NCI-H1417 treated with DMSO at 0.1 percent for 48 hours (cell line): ENCODE results near the gene FBXL22.

Source experiments
- DNase-seq: peaks from one replicate; lab custom pipeline; 2025; lab: John Stamatoyannopoulos, UW

Gene FBXL22, protein sequence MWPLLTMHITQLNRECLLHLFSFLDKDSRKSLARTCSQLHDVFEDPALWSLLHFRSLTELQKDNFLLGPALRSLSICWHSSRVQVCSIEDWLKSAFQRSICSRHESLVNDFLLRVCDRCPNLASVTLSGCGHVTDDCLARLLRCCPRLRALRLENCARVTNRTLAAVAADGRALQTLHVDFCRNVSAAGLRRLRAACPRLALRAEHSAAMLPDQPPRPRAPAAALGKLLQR

DNA sequence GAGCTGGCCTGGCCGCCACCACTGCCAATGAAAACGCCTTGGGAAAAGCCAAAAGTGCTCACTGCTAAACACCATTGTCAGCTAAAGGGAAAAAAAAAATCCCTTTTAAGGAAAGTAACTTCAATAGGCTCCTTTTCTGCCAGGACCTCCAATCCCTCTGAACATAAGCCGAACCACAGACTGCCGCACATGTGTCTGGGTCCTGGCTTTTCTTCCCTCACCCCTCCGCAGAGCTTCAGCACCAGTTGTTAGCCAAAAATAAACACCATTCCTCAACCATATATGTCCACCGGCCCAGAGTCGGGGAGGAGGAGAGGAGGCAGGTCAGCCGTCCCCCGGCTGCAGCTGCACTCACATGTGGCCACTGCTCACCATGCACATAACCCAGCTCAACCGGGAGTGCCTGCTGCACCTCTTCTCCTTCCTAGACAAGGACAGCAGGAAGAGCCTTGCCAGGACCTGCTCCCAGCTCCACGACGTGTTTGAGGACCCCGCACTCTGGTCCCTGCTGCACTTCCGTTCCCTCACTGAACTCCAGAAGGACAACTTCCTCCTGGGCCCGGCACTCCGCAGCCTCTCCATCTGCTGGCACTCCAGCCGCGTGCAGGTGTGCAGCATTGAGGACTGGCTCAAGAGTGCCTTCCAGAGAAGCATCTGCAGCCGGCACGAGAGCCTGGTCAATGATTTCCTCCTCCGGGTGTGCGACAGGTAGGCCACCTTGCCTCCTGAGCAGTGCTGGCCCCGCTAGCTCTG is at the start of gene FBXL22:
FBXL22 (plus strand) TSS at position 350 of the 753 bp plus-strand sequence; CDS start at position 356, 6 bp downstream.
- no peak for DNase-seq

DNA sequence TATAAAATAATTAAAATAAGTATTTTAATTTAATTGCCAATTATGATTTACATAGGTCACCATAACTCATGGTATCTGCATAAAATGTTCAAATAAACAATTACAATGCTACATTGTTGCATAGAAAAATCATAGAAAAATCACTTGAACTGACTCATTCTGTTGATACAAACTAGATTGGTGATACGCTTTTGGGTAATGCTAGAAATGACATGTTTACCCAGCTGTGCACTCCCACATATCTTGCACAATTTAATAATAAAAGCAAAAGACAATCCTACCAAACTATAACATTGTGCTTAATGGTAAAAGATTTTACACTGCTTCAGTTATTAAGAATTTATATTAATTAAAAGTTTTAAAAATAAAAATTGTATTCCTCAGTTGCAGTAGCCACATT is 45.8 kb upstream of the FBXL22 start:
- DNase-seq, result no peak

DNA sequence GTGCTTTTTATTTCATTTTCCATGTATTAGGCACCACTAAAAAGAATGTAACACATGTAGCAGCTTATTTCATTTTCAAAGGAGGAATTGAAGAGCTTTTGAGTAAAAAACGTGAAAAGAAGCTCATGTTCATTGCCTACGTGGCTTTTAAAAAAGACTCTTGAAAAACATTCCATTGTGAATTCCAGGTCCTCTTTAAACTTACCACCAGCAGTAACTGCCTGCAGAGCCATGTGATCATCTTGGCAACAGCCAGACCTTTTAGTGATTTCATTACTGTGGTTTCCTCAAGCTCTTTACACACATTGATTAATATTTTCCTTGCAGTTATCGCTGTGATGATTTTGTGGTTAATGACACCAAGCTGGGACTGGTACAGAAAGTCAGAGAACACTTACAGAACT is 43.8 kb upstream of the FBXL22 start:
- no peak for DNase-seq

DNA sequence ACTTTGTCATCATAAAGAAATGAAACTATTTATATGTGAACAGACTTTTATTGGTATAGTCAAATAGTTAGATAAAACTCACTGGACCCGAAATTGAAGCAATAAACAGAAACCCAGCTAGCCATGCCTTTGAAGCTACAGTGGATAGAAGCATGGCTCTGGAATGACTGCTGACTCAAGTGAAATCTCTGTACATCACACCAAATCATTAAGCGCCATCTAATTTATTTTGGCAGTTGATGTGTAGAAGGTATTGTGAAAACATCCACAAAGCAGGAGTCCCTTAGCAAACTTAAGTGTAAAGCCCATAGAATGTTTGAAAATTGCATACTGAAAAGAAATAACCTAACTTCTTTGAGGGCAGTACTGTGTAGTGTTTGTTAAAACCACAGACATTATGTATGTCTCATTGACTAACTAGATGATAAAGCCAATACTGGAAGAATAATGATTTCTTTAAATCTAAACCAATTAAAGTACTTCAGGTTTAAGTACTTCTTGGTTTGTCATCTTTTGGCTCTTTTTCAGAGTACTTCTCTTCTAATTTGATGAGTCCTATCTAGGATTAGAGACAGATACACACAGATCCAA is 42.8 kb upstream of the FBXL22 start:
- no peak for DNase-seq

DNA sequence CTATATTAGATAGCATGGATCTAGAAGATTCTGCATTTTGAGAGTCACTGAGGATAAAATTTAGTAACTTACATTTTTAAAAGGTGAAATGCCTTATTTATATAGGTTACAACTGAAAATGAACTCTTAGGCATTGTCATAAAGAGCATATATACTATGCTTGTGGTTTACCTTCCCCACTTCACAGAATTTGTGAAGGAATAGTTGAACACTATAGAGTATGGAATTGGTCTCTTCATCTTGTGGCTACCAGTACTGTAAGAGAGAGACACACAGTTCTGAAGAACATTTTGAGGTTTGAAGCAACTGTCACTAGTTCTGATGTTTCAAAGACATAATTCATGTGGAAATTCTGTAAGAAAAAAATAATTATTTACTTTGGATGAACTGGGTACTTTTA is 41.7 kb upstream of the FBXL22 start:
- DNase-seq, result no peak

DNA sequence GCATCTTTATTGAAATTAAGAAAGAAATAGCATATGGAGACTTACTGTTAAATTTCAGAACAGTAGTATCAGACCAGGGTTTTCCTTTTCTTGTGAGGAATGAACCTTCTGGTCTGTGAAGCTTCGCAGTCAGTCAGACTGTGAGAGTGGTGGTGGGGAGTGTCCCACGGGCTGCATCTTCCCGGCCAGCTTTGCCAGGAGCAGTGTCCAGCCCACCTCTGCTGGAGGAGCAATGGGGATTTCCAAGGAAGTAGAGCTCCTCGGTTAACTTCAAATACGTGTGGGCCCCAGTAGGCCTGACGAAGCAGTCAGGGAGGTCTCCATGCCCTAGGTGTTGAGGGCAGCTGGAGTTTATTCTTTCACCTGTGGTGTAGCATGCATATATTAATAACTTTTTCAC is 40.9 kb upstream of the FBXL22 start:
- DNase-seq, result no peak

DNA sequence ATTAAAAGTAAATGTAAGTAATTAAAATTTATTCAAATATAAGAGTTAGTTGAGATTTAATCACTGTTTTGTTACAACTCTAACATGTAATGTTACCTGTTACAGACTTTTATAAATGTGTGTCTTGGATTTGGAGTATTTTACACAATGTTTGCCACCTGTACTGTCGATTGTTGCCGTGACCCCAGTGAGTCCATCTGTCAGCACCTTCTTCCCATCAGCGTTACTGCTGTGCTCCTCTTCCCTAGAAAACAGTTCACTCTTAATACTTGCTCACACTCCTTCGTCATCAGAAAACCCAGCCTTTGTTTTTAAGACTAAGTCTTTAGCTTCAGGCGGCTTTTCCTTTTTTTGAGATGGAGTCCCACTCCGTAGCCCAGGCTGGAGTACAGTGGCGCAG is 40.5 kb upstream of the FBXL22 start:
- DNase-seq, result no peak

DNA sequence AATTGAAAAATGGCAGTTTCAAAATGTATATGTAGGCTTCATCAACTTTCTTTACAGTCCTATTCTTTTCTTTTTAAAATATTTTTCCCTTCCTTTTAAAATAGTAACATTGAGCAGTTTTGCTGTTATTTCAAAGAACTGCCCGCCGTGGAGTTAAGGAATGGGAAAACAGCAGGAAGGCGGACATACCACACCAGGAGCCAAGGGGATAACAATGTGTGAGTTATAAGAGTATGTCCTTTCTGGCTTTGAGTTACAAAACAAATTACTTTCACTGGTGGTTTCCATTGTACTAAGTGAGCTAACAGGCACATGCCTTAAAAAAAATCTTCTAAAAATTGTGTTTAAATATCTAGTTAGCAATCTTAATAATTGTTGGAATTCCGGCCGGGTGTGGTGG is 37.4 kb upstream of the FBXL22 start:
- DNase-seq, result no peak

DNA sequence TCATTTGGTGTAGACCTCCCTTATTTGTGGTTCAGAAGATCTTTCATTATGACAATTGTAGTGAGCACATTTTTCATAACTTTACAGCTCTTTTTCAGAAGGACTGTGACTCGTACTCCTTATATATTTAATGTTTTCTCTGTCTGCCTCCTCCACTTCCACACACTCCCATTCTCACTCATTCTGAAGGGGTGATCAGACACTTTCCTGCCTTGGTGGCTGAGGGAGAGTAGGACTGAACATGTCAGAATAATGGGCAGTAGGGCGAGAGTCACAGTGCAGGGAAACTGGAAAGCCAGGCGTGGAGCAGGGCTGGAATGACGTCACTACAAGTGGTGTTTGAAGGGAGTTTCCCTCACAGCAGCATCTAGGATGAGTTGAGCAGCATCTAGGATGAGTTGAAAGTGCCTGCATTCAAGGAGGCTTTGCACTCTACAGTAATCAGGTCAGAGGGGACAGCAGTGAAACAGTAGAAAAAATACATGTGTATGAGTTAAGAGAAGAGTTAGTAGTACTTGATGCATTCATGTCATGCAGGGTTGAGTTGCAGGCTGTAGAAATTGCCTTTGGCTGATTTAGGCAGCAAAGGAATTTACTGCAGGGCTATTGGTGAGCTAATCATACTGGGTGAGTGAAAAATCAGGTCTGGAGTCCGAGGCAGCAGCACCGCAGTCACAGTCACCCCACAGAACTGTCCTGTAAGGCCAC is 36.3 kb upstream of the FBXL22 start:
- DNase-seq, result no peak

DNA sequence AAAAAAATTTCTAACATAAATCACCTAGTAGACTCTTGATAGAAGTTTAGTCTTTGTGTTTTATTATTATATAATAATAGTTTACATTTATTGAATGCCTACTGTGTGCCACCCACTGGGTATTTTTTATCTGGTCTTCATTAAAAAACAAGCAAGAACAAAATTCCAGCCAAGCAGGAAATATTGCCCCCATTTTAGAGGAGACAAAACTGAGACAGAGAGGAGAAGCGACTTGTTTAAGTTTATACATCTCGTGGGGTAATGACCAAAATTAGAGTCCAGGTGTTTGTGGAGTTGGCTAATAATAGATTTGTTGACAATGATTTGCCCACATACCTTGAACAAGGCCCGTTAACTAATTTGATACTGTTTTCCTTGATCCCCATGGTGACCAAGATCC is 33.1 kb upstream of the FBXL22 start:
- DNase-seq, result no peak

DNA sequence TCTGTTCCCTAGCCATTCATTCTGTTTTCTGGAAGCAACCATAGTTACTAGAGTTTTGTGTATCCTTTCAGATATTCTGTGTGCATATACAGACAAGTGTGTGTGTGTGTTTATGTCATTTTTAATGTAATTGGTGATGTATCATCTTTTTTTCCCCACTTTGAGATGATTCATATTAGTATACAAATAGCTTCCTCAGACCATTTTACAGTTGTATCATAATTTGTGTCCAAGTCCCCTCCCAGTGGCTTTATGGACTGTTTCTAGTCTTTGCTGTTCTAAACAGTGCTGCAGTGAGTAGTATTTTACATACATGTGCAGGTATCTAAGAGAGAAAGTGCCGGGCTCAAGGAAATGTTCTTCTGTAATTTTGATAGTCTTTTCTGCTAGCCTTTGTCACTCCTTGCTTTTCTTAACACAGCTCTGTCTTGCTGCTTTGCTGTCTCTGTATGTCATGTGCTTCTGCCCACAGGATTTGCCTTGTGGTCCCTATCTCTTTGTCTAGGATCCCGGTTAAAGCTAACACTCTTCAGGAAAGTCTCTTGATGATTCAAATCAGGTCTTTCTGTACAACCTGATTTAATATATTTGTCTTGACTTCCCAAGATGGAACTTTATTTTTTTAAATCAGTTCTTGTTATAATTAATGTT is 31.5 kb upstream of the FBXL22 start:
- no peak for DNase-seq

DNA sequence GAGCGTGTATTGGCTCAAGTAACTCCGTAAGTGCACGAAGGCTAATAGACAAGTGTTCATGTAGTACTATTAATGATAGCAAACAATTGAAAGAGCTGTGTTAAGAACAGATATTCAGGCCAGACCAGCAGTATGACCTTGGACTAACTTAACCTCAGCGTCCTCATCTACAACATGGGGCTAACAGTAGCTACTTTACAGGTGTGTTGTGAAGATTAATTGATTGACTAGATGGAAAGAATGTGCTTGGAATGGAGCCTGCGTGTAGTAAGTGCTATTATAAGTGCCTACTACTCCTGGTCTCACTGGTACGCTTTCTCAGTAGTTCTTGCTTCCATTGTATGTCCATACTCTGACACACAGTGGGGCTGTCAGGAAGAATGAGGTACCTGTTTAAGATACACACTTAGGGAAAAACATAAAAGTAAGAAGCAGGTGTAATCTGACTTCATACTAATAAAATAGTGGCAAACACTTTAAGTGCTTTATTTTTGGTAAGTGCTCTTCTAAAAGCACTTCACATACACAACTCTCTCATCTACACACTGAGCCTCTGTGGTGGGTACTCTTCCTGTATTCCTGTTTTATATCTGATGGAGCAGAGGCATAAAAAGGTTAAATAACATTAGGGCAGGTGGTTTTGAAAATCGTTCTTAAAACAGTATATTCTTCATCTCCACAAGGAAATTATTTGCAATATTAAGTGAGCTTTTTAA is 24.3 kb upstream of the FBXL22 start:
- no peak for DNase-seq

DNA sequence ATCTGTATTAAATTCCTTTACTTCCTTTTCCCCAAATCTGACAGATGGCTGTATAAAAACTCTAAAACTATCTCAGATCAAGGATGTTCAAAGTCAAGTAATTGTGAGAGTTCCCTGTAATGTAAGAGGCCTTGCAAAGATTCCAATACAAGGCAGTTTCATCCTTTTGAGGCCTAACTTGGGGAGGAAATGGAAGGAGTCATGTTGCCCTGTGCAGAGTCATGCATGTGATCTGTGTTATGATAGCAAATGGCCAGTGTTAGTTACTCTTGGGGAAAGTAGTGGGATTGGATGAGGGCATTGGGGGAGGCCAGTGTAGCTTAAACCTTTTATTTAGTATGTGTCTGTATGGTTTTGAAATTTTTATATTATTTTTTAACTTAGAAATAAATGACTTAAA is 23.7 kb upstream of the FBXL22 start:
- no peak for DNase-seq

DNA sequence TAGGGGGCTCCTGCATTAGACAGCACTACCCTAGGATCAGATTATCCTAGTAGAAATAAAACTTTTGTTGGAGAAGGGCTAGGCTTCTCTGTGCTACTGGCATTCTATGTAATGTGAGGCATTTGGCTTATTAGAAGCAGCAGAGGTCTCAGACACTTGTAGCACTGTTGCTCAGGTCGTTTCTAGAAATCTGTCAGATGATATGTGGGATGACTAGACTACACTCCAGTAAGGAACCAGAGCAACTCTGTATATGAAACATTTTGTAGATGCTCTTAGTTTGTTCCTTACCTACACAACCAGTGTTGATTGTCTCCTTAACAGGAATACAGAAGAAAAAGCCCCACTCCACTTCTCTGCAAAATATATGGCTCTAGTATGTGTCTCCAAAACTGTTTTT is 21.9 kb upstream of the FBXL22 start:
- no peak for DNase-seq

DNA sequence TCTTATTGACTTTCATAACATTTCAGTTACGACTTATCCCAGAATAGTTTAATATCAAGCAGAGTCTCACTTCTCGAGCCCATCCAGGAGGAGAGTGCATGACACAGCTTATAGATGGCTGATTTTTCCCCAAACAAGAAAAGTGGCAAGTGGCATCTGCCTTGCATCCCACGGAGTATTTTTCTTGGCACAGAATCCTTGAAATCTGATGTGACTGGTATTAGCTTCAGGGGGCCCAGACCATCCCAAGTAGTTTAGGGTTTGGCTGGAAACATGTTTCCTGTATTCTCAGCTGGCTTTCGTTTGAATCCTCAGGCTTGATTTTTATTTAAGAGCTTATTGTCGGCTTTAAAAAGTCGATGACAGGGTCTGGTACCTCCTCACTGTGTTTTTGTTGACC is 20.7 kb upstream of the FBXL22 start:
- DNase-seq, result no peak

DNA sequence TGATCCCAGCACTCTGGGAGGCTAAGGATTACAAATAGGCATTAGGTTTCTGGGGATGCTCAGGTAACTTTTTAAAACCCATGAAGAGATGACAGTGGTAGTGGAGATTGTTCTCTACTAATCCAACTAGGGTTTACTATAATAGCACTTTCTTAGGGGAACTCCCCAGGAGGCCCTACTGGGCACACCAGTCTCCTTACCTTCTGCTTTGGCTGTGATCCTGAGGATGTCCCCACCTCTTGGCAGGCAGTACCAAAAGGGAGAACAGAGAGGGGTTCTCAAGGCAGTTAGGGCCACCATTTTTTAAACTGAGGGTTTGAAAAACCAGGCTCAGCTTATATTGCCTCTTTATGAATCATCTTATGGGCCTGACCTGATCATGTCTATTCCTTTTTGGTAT is 15.0 kb upstream of the FBXL22 start:
- DNase-seq, result no peak

DNA sequence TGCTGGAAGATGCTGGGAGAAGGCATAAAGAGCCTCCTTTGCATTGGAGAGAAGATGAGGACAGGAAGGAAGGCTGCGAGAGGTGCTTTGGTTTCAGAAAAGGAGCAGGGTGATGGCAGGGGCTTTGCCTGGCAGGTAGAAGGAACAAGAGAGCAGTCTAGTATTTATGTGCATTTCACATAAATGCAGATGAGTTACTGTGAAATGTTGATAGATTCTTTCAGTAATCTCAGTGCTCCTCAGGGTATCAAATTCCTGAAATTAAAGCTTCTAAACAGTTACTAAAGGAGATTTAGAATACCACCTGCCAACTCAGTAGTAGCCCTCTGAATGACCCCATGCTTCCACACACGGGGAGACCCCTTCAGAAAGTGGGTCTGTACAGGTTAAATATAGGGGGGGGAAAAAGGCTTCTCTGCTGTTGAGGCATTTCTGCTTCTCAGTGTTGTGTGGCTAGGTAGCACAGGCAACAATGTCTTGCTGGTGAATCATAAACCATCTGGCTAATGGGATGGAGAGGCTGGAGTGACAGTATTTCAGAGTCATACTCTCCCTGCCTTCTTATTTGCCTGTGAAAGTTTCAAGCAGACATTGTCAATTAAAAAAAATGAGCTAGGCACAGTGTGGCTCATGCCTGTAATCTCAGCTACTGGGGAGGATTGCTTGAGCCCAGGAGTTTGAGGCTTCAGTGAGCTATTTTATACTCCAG is 14.3 kb upstream of the FBXL22 start:
- no peak for DNase-seq

DNA sequence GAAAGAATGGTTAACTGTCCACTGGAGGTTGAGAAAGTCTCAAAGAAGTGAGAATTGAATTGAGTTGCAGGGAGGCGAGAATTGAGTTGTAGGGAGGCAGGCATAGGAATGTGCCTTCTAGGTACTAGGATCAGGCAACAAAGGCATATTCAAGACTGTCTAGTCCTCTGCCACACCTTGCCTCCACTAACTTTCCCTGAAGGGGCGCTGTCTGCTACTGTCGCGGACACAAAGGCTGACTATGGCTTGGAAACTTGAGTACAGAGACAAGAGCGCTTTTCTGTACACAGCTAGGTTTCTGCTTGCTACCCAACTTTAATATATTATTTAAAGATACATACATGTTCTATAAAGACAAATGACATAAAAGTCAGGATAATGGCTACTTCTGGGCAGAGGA is 10.4 kb upstream of the FBXL22 start:
- DNase-seq, result no peak

DNA sequence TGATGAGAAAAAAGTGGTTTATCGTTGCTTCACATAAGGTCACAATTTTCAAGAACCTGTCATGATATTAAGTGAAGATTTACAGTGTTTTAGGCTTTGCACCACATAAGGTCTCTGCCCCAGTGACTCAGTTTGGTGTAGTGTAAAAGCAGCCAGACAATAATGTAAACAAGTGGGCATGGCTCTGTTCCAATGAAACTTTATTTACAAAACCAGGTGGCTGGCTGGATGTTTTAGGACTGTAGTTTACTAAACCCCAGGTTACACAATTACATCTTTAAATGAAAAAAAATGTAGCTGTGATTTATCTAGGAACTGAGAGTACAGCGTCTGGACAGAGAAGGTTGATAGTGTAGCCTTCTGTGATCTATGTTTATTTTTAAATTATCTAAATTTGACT is 9.7 kb upstream of the FBXL22 start:
- no peak for DNase-seq

DNA sequence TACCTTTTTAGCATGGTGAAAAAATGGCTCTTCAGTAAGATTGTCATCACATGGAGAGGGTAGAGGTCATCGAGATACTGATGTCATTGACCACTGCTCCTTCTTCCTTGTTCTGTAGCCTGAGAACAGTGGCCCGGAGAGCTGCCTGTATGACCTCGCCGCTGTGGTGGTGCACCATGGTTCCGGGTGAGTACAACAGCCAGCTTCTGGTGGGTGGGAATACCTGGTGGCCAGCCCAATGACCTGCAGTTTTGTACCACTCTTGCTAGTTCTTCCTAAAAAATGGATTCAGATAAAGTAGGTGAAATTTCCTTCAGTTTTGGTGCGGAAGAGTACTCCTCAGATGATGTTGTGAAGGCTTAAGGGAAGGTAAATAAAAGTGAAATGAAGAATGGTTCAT is 8.4 kb upstream of the FBXL22 start:
- DNase-seq, result no peak
